DND-41 (cell line): ENCODE data around the gene CSRNP2.

Experiments
- EZH2 ChIP-seq: IDR thresholded peaks from 3 replicates; pipeline ENCODE4 v1.6.1; 2012; ENCODE audit warnings: borderline replicate concordance, low read depth, mild to moderate bottlenecking, moderate library complexity, low read length, inconsistent platforms; ENCODE audit not compliant: severe bottlenecking
- TF ChIP-seq, protein P1 (sequence below): IDR thresholded peaks from 2 replicates; pipeline ENCODE4 v1.5.1; 2012; ENCODE audit warnings: borderline replicate concordance, low read length, moderate library complexity, mild to moderate bottlenecking; ENCODE audit not compliant: poor library complexity, severe bottlenecking; ENCODE audit errors: extremely low read depth

DNA sequence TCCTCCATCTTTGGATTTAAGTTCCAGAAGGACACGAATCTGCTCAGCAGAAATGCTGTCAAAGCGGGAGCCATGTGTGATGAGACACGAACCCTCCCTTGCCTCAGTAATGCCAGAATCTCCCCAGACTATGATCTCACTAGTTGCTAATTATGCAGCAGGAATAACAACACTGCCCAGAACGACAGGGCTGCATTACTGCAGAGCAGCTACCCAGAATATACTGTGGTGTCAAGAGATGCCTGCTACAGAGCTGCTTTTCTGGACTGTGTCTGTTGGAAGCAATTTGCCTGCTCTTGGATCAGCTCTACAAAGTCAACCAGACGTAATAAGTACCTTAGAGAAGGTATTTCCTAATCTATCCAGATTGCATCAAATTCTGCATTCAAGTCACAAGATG, 5.5 kb downstream of the CSRNP2 start:
- TF ChIP-seq, protein P1, sequence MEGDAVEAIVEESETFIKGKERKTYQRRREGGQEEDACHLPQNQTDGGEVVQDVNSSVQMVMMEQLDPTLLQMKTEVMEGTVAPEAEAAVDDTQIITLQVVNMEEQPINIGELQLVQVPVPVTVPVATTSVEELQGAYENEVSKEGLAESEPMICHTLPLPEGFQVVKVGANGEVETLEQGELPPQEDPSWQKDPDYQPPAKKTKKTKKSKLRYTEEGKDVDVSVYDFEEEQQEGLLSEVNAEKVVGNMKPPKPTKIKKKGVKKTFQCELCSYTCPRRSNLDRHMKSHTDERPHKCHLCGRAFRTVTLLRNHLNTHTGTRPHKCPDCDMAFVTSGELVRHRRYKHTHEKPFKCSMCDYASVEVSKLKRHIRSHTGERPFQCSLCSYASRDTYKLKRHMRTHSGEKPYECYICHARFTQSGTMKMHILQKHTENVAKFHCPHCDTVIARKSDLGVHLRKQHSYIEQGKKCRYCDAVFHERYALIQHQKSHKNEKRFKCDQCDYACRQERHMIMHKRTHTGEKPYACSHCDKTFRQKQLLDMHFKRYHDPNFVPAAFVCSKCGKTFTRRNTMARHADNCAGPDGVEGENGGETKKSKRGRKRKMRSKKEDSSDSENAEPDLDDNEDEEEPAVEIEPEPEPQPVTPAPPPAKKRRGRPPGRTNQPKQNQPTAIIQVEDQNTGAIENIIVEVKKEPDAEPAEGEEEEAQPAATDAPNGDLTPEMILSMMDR, result no peak
- no peak for TF ChIP-seq EZH2
